ENCODE results near the gene SDF2L1.
"Not testable (repeated sequence)": the region's sequence is repeated elsewhere in the genome, so short reads cannot be mapped to it uniquely, and the experiment has no call there.

Gene SDF2L1

DNA sequence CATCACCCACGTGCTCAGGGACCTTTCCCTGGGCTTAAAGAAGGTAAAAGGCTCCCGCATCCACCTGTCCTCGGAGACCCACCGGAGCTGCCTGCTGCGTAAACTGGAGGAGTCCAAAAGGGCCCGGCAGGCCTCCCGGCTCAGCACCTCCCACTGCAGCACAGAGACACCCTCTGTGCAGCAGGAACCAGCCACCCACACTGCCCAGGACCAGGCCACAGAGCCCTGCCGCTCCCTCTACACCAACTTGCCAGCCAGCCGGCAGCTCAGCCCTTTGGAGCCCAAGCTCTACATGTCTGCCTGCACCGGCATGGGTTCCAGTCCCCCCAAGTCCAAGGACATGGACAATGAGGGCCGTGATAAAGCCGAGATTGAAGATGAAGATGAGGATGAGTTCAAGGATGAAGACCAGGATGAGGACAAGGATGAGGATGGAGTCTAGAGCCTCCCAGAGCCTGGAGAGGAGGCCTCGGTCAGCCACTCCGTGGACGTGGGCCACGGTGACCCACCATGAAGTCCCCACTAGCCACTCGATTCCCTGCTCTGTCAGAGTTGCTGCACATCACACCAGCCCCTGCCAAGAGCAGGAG, 5.4 kb upstream of the SDF2L1 start:
- DNase-seq (ENCODE audit: low read depth) = no peak

DNA sequence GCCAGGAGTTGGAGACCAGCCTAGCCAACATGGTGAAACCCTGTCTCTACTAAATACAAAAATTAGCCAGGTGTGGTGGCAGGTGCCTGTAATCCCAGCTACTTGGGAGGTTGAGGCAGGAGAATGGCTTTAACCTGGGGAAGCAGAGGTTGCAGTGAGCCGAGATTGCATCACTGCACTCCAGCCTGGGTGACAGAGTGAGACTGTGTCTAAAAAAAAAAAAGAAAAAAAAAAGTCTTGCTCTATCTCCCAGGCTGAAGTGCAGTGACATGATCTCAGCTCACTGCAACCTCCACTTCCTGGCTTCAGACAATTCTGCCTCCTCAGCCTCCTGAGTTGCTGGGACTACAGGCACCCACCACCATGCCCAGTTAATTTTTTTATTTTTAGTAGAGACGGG, 4.7 kb upstream of the SDF2L1 start:
- DNase-seq (ENCODE audit: low read depth) = not testable (repeated sequence)

DNA sequence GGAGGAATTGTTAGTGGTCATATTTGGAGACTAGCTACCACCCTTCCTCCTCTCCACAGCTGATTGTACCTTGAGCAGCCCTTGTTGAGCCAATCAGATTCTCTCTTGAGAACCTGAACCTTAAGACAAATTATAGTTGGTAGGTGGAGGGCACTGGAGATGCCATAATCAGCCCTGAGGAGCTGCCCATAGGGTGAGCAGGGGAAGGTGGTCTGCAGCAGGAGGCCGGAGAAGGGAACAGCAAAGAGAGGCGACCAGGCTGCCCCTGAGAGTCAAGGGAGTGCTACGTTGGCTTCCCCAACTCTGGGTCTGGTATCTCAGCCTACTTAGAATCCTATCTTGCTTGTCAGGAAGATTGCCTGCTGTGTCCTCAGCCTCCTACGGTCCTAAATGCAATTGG, 2.7 kb upstream of the SDF2L1 start:
- DNase-seq (ENCODE audit: low read depth) = no peak

DNA sequence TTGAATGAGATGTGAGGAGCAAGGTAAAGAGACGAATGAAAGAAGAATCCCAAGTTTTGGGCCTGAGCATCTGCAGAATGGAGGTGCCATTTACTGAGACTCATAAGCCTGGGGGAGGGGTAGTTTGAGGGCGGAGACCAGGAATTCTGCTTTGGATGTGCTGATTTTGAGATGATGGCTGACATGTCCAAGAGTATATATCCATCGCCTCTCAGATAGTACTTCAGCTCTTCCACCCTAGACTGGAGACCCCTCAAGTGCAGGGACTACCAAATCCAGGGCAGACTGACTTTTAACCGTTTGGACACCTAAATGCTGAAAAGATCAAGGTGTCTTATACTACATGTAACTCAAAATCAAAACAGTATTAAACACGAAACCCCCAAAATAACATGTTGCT, 1.3 kb upstream of the SDF2L1 start:
- DNase-seq (ENCODE audit: low read depth) = no peak

GRCh38 chr22:21641417-21641788, 699 bp upstream of the SDF2L1 start:
- peak; percentile 70 for DNase-seq (ENCODE audit: low read depth)

DNA sequence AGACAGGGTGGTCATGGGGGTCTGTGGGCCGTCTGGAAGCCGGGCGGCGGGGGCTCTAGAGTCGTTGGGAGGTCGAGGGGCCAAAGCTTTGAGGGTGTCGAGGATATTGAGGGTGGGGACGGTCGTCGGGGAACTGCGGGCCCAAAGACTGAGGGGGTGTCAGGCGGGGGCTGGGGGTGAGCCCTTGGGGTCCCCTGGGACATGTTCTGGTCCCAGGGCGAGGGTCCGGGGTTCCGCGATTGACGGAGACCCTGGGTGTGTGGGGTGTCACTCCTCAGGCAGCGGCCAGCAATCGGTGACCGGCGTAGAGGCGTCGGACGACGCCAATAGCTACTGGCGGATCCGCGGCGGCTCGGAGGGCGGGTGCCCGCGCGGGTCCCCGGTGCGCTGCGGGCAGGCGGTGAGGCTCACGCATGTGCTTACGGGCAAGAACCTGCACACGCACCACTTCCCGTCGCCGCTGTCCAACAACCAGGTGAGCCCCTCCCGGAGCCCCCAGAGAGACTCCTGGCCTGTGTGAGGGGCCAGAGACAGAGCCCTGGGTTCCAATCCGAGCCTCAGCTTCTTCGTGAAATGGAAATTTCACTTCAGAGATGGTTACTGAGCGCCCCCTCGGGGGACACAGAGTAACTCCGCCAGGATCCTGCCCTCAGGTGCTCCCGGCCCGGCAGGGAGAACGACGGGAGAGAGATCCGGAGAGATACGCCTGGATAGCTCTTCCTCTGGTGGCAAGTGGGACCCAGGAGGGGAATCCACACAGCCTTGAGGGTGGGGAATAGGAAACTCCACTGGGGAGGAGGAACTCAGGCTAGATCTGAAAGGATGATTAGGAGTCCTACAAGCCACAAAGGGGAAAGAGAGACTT, 714 bp downstream of the SDF2L1 start:
- DNase-seq (ENCODE audit: low read depth) = peak; percentile 63

DNA sequence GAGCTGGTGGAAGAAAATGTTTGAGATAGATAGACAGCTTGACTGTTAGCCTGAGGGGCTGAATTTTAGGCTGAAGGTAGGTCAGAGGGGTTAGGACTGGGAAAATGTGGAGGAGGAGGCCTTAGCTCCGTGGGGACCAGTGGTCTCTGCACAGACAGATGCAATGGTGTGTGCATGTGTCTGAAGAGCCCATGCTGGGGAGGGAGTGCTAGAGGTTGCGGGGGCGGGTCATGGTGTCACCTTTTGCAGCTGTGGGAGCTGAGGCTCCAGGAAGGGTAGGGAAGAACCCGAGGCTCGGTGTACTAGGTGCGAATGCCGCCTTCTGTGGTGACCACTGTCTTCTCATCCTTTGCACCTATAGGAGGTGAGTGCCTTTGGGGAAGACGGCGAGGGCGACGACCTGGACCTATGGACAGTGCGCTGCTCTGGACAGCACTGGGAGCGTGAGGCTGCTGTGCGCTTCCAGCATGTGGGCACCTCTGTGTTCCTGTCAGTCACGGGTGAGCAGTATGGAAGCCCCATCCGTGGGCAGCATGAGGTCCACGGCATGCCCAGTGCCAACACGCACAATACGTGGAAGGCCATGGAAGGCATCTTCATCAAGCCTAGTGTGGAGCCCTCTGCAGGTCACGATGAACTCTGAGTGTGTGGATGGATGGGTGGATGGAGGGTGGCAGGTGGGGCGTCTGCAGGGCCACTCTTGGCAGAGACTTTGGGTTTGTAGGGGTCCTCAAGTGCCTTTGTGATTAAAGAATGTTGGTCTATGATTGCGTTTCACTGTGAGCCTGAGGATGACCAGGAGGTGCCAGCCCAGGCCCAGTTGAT, 1.6 kb downstream of the SDF2L1 start:
- DNase-seq (ENCODE audit: low read depth) = no peak

GRCh38 chr22:21645513-21645912, 3.4 kb downstream of the SDF2L1 start:
- not testable (repeated sequence) for DNase-seq (ENCODE audit: low read depth)

DNA sequence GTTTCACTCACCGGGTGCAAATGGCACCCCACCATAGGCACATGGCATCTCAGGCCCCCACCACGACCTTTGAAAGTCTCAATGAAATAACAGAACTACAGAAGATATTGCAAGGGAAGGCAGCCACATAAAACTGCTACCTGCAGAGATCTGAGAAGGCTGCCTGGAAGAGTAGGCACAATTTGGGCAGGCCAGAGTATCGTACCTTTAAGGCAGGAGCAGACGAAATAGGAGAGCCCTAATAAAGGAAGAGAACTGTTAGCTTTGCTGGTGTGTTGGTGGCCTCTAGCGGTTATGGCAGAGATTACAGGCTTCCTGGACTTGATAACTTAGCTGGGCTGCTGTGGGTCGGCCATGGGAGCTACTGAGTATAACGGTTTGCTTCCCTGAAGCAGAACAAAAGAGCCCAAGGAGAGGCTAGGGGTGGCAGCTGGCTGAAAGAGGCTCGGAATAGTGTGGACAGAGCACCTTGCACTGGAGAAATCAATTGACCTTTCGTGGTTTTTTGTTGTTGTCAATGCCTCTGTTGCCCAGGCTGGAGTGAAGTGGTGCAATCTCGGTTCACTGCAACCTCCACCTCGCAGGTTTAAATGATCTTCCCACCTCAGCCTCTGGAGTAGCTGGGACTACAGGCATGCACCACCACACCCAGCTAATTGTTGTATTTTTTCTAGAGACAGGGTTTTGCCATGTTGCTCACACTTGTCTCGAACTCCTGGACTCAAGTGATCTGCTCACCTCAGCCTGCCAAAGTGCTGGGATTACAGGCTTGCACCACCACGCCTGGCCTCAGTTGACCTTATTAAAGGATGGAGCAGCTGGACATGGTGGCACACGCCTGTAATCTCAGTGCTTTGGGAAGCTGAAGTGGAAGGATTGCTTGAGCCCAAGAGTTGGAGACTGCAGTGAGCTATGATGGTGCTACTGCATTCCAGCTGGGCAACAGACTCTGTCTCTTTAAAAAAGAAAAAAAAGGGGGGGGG, 4.8 kb downstream of the SDF2L1 start:
- peak; percentile 82 for DNase-seq (ENCODE audit: low read depth)

GRCh38 chr22:21650280-21650679, 8.2 kb downstream of the SDF2L1 start:
- no peak for DNase-seq (ENCODE audit: low read depth)

- no peak for DNase-seq (ENCODE audit: low read depth)
These were observed 8.9 kb downstream of the SDF2L1 start for GRCh38 chr22:21650823-21651520.

DNA sequence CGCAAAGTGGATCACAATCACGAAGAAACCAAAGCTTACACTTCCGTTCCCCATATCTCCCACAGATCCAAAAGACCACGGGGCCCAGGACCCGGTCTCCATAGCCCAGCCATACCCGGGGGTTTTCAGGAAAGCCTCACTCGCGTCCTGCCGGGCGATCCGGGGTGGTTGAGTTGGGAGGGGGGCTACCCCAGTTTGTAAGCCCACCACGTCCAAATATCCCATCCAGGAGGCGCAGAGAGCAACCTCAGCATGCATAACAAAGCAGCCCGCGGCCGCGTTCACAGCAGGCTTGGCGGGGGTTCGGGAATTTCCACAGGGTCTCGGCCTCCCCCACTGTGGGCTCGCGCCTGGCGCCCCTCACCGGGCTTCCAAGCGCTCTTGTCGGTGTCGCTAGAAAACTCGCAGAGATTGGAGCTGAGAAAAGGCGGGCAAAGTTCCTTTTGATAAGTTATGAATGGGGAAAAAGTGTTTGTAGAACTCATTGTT, 9.5 kb downstream of the SDF2L1 start:
- no peak for DNase-seq (ENCODE audit: low read depth)

- peak; percentile 88 for DNase-seq (ENCODE audit: low read depth)
These were observed 10.0 kb downstream of the SDF2L1 start for GRCh38 chr22:21652010-21652546.

GRCh38 chr22:21652547-21653545, 10.7 kb downstream of the SDF2L1 start:
- DNase-seq (ENCODE audit: low read depth) = no peak

DNA sequence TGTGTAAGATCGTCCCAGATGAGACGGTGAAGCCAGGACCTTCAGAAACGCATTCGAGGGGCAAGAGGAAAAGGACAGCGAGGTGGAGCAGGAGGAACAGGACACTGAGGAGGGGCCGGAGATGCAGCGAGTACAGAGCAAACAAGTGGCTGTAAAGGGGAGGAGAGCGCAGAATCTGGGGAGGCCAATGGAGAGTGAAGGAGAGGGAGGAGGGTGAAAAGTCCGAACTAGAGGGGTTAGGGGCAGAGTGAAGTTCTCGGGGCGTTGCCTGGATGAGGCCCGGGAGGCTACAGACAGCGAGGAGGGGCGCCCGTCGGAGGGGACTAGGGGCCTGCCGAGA, 14.9 kb downstream of the SDF2L1 start:
- DNase-seq (ENCODE audit: low read depth) = no peak

DNA sequence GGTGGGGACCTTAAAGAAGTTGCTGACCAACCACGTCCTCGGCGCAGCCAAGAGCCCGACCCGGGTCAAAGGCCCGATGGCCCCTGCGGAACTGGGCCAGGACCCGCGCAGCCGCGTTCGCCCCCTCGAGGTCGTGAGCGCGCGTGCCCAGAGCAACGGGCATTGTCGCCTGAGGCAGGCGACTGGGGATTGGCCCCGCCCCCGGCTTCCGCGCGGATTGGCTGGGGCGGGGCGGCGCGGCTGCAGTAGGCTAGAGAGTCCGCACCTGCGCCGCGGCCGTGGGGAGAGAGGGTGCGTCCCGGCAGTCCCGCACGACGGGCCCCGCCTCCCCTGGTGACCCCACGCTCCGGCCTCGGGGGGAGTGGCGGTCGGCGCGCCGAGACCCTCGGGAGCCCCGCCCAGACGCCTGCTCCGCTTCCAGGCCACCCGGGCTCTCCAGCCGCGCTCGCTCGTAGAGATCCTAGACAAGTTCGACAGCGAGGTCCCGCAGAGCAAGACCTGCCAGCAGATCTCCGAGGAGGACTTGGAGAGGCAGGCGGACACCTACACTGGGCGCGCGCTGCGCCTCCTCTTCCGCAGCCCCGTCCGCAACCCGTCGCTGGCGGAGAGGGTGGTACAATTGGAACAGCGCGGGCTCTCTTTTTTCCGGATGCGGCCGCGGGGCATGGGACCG, 15.4 kb downstream of the SDF2L1 start:
- peak; percentile 55 for DNase-seq (ENCODE audit: low read depth)

DNA sequence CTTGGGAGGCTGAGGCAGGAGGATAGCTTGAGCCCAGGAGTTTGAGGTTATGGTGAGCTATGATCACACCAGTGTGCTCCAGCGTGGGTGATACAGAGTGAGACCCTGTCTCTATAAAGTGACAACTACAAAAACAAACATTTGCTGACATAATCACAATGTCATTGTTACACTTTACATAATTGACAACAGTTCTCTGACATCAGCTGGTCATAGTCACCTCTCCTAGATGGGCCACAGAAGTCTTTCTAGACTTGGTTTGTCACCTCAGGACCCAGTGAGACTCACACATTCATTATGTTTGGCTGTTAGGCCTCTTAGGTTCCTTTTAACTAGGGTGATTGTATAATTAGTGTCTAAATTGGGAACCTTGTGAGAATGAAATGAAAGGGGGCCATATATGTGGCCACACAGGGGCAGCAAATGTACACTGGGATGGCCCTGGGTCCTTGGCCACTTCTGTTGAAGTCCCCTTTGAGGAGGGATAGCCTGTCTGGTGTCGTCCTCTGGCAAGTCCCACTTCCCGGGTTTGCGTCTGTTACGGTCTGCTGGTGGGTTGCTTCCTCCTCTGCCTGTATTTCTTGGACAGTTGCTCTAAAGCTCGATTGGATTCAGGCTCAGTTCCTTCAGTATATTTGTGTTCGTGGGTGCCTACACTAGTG, 17.9 kb downstream of the SDF2L1 start:
- DNase-seq (ENCODE audit: low read depth) = no peak

GRCh38 chr22:21660904-21661303, 18.8 kb downstream of the SDF2L1 start:
- no peak for DNase-seq (ENCODE audit: low read depth)
